BE2C (cell line): ENCODE measurements around the gene PDE7B.

Experiments
- DNase-seq: peaks from one replicate; pipeline ENCODE4 v3.0.0-alpha.2; 2020
- H3K27me3 ChIP-seq: fragments of 250-450 bp; sonication (Bioruptor Pico); 2 replicates; pipeline ENCODE4 v1.5.1; 2020; ENCODE audit warnings: mild to moderate bottlenecking
- H3K36me3 ChIP-seq: fragments of 250-450 bp; sonication (Bioruptor Pico); 2 replicates; pipeline ENCODE4 v1.5.1; 2020; ENCODE audit warnings: mild to moderate bottlenecking
- H3K4me1 ChIP-seq: fragments of 250-450 bp; sonication (Bioruptor Pico); 2 replicates; pipeline ENCODE4 v1.5.1; 2020
- H3K4me3 ChIP-seq: 2 replicates; pipeline ENCODE4 v1.5.1; 2011; ENCODE audit warnings: low read depth, low read length
- H3K9me3 ChIP-seq: fragments of 250-450 bp; sonication (Bioruptor Pico); 2 replicates; pipeline ENCODE4 v1.5.1; 2020
- TF ChIP-seq, protein P1 (sequence below): IDR thresholded peaks from 2 replicates; pipeline ENCODE4 v1.5.1; 2012; ENCODE audit warnings: mild to moderate bottlenecking, low read depth, low read length

The PDE7B gene

DNA sequence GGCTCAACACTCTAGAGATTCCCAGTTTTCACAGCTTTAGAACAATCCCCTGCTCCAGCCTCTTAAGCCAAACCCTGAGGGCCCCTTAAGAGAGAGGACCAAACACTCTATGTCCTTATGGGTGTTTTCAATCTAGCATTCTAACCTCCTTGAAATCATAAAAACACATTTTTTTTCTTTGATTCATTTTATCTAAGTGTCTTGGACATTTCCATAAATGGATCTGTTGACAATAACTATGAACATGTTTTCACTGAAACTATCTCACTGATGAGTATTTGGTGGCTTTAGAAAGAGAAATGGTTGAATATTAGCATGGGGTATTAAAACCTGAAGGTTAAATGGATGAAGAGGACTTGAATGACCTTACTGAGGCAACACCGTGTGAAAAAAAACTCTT lies 27.6 kb upstream of the PDE7B start:
- H3K36me3 ChIP-seq, result no peaks in the 10 kb centered on the region
- no peak overlapping the region for H3K4me3 ChIP-seq
- TF ChIP-seq, protein P1, sequence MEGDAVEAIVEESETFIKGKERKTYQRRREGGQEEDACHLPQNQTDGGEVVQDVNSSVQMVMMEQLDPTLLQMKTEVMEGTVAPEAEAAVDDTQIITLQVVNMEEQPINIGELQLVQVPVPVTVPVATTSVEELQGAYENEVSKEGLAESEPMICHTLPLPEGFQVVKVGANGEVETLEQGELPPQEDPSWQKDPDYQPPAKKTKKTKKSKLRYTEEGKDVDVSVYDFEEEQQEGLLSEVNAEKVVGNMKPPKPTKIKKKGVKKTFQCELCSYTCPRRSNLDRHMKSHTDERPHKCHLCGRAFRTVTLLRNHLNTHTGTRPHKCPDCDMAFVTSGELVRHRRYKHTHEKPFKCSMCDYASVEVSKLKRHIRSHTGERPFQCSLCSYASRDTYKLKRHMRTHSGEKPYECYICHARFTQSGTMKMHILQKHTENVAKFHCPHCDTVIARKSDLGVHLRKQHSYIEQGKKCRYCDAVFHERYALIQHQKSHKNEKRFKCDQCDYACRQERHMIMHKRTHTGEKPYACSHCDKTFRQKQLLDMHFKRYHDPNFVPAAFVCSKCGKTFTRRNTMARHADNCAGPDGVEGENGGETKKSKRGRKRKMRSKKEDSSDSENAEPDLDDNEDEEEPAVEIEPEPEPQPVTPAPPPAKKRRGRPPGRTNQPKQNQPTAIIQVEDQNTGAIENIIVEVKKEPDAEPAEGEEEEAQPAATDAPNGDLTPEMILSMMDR, result no peak
- no peaks in the 10 kb centered on the region for H3K9me3 ChIP-seq
- H3K4me1 ChIP-seq, result no peaks in the 10 kb centered on the region
- no peaks in the 10 kb centered on the region for H3K27me3 ChIP-seq
- no peak for DNase-seq

DNA sequence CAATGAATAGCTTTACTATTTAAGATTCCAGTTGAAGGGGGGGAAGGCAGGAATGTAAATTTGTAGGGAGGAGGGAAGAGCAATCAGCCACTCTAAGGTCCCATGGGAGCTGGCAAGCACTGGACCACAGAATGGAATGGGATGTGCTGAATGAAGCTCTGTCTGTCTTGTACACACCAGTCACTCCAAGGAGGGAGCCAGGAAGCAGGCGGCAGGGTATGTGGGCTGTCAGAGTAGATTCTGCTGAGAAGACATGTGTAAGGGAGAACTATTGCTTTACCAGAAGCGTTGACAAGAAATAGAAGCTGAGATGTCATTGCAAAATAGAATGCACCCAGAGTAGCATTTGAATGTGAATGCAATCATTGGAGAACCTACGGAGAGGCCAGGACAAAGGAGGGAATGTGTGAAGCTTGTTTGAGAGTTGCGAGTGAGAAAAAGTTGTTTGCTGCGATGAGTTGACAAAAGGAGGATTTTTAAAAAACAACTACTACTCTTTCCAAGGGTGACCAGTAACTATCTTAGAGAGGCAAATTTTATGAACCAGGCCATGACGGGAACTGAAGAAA lies 25.2 kb upstream of the PDE7B start:
- no peaks in the 10 kb centered on the region for H3K36me3 ChIP-seq
- TF ChIP-seq, protein P1, result no peak
- DNase-seq, result no peak
- H3K4me1 ChIP-seq, result no peaks in the 10 kb centered on the region
- H3K4me3 ChIP-seq, result no peak overlapping the region
- H3K9me3 ChIP-seq, result no peaks in the 10 kb centered on the region
- no peaks in the 10 kb centered on the region for H3K27me3 ChIP-seq

- no peak for DNase-seq
- Histone ChIP-seq H3K27me3 (no peaks in the 10 kb centered on the region), H3K36me3 (no peaks in the 10 kb centered on the region), H3K4me1 (no peaks in the 10 kb centered on the region), H3K4me3 (no peak overlapping the region), H3K9me3 (no peaks in the 10 kb centered on the region)
- TF ChIP-seq, protein P1, result no peak
Measured at GRCh38 chr6:135828021-135828420, 23.5 kb upstream of the PDE7B start.

DNA sequence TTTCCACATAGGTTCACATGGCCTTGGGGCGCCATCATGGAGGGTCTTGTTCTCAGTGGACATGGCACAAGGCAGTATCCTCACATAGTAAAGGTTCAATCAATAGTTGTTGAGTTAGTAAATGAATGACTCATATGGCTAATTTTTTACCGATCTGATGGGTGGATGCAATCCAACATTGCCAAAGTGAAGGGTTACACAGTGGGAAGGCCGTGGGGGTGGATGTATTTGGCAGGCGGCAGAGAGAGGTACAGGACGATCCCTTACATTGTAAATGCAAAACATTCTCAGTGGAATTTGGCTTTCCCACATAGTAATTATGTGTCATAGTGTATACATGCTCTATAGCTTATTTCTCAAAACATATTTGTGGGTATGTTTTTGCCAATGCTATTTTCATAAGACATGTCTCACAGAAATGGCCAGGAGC lies 21.0 kb upstream of the PDE7B start:
- H3K4me3 ChIP-seq, result no peak overlapping the region
- DNase-seq, result no peak
- H3K36me3 ChIP-seq, result no peaks in the 10 kb centered on the region
- TF ChIP-seq, protein P1, result no peak
- H3K9me3 ChIP-seq, result no peaks in the 10 kb centered on the region
- no peaks in the 10 kb centered on the region for H3K4me1 ChIP-seq
- H3K27me3 ChIP-seq, result no peaks in the 10 kb centered on the region

DNA sequence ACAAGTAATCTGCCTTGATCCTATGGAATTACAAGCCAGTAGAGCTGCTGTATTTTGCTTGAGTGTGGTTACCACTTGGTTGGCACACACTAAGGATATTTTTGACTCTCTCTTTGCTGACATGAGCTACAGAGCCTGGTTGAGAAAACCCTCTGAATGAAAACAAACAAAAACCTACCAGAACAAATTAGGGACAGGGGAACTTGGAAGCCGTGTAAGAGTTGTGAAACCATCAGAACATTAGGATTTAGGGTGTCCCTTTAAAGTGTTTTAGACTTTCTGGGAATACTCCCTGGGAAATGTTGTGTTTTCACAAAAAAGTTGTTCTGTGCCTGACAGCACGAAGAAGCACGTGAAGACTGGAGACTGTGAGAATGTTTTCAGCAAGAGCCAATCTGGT lies 20.5 kb upstream of the PDE7B start:
- TF ChIP-seq, protein P1, result no peak
- no peak for DNase-seq
- H3K4me3 ChIP-seq, result no peak overlapping the region
- H3K9me3 ChIP-seq, result no peaks in the 10 kb centered on the region
- H3K4me1 ChIP-seq, result no peaks in the 10 kb centered on the region
- H3K36me3 ChIP-seq, result no peaks in the 10 kb centered on the region
- no peaks in the 10 kb centered on the region for H3K27me3 ChIP-seq

GRCh38 chr6:135832166-135832565 lies 19.3 kb upstream of the PDE7B start:
- H3K27me3 ChIP-seq, result no peaks in the 10 kb centered on the region
- H3K4me1 ChIP-seq, result no peaks in the 10 kb centered on the region
- no peaks in the 10 kb centered on the region for H3K9me3 ChIP-seq
- no peaks in the 10 kb centered on the region for H3K36me3 ChIP-seq
- no peak for DNase-seq
- TF ChIP-seq, protein P1, result no peak
- H3K4me3 ChIP-seq, result no peak overlapping the region
